Adrenal gland (tissue), 5 donors: ENCODE data around the gene AGMAT.

Source experiments
- CTCF ChIP-seq, 6 experiments: fragments of 450-650 bp in 4 of 6; fragments of 200-600 bp in 2 of 6; sonication (generic) in 1 of 6; IDR thresholded peaks; 1 replicate in 5 of 6; 2 replicates in 1 of 6; pipeline versions ENCODE4 v1.5.1 to v1.8.0; 2016 to 2021; ENCODE audit warnings: antibody characterized with exemption in 6 of 6, mild to moderate bottlenecking in 2 of 6, moderate library complexity in 1 of 6
- POLR2A ChIP-seq, 2 donors: fragments of 450-650 bp; IDR thresholded peaks; one replicate each; pipeline ENCODE4 v1.6.1; 2017; ENCODE audit warnings: antibody characterized with exemption in 2 of 2, mild to moderate bottlenecking in 2 of 2, moderate library complexity in 1 of 2
- donor health status: DM: no; HTN: no; CAD: no.

GRCh38 chr1:15605398-15606383 is 20.8 kb upstream of the AGMAT start:
- TF ChIP-seq POLR2A (IDR thresholded peaks at IDR 0.05) (no peak), CTCF (IDR thresholded peaks at IDR 0.05) (no peak)
